Heart right ventricle (tissue), 16 donors: ENCODE results near the gene VPS52. TPM values are rescaled to one million over a fixed set of nuclear protein-coding genes. Genes with fewer than 3 reads are reported as not detected.

Source experiments
- ATAC-seq, 8 donors: fragments of 200-7000 bp; cut with Tn5 transposase; one replicate each; pipeline ENCODE4 v1.9.1; 2020; ENCODE audit warnings: mild to moderate bottlenecking in 8 of 8, moderate library complexity in 8 of 8, moderate number of reproducible peaks in 1 of 8
- DNase-seq, 2 donors: peaks; one replicate each; pipeline ENCODE4 v3.0.0-alpha.2; 2020
- H3K27ac ChIP-seq, 10 donors: fragments of 200-600 bp; sonication (generic) in 2 of 10; one replicate each; pipeline versions ENCODE4 v1.5.0 to v1.8.0; 2020 to 2022; ENCODE audit warnings: mild to moderate bottlenecking in 3 of 10
- H3K27me3 ChIP-seq, 7 donors: fragments of 200-600 bp; one replicate each; pipeline ENCODE4 v1.8.0; 2021 to 2022; ENCODE audit warnings: mild to moderate bottlenecking in 2 of 7
- H3K36me3 ChIP-seq, 9 donors: fragments of 200-600 bp; sonication (generic) in 1 of 9; one replicate each; pipeline versions ENCODE4 v1.5.0 to v1.8.0; 2020 to 2022; ENCODE audit warnings: mild to moderate bottlenecking in 2 of 9
- H3K4me1 ChIP-seq, 9 donors: fragments of 200-600 bp; sonication (generic) in 1 of 9; one replicate each; pipeline versions ENCODE4 v1.5.0 to v1.8.0; 2020 to 2022; ENCODE audit warnings: mild to moderate bottlenecking in 4 of 9
- H3K4me3 ChIP-seq, 10 donors: fragments of 200-600 bp; sonication (generic) in 2 of 10; one replicate each; pipeline versions ENCODE4 v1.5.0 to v1.8.0; 2020 to 2022; ENCODE audit warnings: mild to moderate bottlenecking in 7 of 10, moderate library complexity in 2 of 10
- H3K9me3 ChIP-seq, 11 donors: fragments of 200-600 bp in 10 of 11; sonication (generic) in 2 of 11; one replicate each; pipeline versions ENCODE4 v1.5.0 to v1.8.0; 2013 to 2022; ENCODE audit warnings: mild to moderate bottlenecking in 2 of 11, control low read depth in 1 of 11, moderate library complexity in 1 of 11
- CTCF ChIP-seq, 9 donors: fragments of 200-600 bp; sonication (generic) in 2 of 9; IDR thresholded peaks; one replicate each; pipeline versions ENCODE4 v1.5.0 to v1.8.0; 2021 to 2022; ENCODE audit warnings: antibody characterized with exemption in 9 of 9, mild to moderate bottlenecking in 5 of 9, moderate library complexity in 1 of 9
- WGBS, 2 donors: extraction: QIAGEN DNeasy Blood & Tissue Kit; methylation state at CpG; one replicate each; pipeline ENCODE4 v1.1.7; 2013; ENCODE audit warnings: inconsistent platforms in 1 of 2; 5-methylcytosine and 5-hydroxymethylcytosine counted together
- intact Hi-C, 10 donors: fragments of 100-400 bp; cut with DNase I; formaldehyde crosslinking; loops; one replicate each; pipeline versions ENCODE4 v1.11.1 to v1.14.2; 2022
- polyA plus RNA-seq, 2 donors: library from polyadenylated mRNA; stranded (reverse); fragments of 200-250 nt; gene quantifications; one replicate each; pipeline ENCODE4 v1.2.3, GENCODE V29; 2013
- total RNA-seq, 10 donors: library from RNA; stranded (reverse); fragmentation: NEBNext Ultra II Directional in 3 of 10; extraction: Animal tissue kit (Norgen Biotek cat#: 25700) in 3 of 10; gene quantifications; one replicate each; pipeline versions ENCODE4 v1.2.1 to v1.2.4, GENCODE V29; 2021 to 2023
- donor health status: Arrhythmogenic right ventricular cardiomyopathy.
- donor health status: ischemic (EF 13 %, LVEDD 7.1; RV severe dilation, severe dysfunction).
- donor health status: healthy with polysubstance abuse.
- donor health status: DM: no; HTN: yes; CAD: no.
- donor health status: DM: no; HTN: no; CAD: no.
- donor health status: ischemic (EF 25% LVEDD 6.9; RV normal size, moderate dysfunction).
- donor health status: ischemic (EF 25% LVEDD 5.7; RV mildly dilated, moderate dysfunction).
- donor health status: healthy.
- donor health status: DM: yes; HTN: yes; CAD: no.
- donor health status: Ischemic cardiomyopathy.
- donor health status: ischemic (EF 35%, LVEDD 5.7; RV mildly dilated, moderate dysfunction).
- donor health status: nonischemic (EF 11% LVEDD 7.7; RV severe dilation, severe dysfunction).
- donor health status: DM: yes; HTN: yes; CAD: no.
- donor health status: PGD.
- donor health status: ischemic (EF 29% LVEDD 5.4; RV normal size, mild dysfunction).
- donor health status: nonischemic (EF 23%, LVEDD 6.1; RV moderate dilation, normal function).

Gene VPS52
- total and polyA plus RNA-seq, 12 donors, result 25.2 to 45.7 (median 35.9) TPM

- WGBS, 2 donors, result 73% methylated on average over 32 of the region's 32 CpGs
Observed at GRCh38 chr6:33320315-33321181, 48.9 kb upstream of the VPS52 start.

DNA sequence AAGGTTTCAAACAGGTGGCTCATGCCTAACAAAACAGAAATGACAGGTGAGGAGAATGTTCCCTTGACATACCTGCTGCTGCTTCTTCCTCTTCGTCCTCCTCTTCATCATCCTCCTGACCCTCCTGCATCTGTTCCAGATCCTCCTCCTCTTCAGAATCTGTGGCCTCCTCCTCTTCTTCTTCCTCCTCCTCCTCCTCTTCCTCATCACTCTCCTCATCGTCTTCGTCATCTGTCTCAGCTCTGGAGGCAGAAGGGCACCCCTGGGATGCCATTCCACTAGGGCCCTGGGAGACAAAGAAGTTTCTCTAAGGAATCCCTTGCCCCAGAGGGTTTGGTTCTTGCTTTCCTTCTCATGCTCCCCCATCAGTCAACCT is 48.3 kb upstream of the VPS52 start:
- peak overlapping the region in 8 of 10 donors; percentile 11 to 93 (median 41) for H3K27ac ChIP-seq
- intact Hi-C loops, result loop anchor here in 2 of 10 donors (10.0 kb wide), 1 partner anchor 95 kb away; the partner anchor contains the start of genes CUTA (in 2 of the 2) and PHF1 (in 2 of the 2)
- no peaks in the 10 kb centered on the region for H3K27me3 ChIP-seq
- H3K36me3 ChIP-seq, result peaks cover 0 to 41% (median 17%) of the 10 kb centered on the region in 9 donors
- no peaks in the 10 kb centered on the region for H3K9me3 ChIP-seq
- H3K4me1 ChIP-seq, result peaks cover 15 to 74% (median 63%) of the 10 kb centered on the region in 9 donors
- WGBS, 2 donors, result 90 to 94% methylated on average over 3 of the region's 3 CpGs
- no peak for DNase-seq
- H3K4me3 ChIP-seq, result no peak overlapping the region
- ATAC-seq, result no peak
- TF ChIP-seq CTCF (IDR thresholded peaks at IDR 0.05), result no peak

More at GRCh38 chr6:33320315-33321181, 48.9 kb upstream of the VPS52 start:
- H3K36me3 ChIP-seq, result peaks cover 0 to 41% (median 17%) of the 10 kb centered on the region in 9 donors
- no peak for TF ChIP-seq CTCF (IDR thresholded peaks at IDR 0.05)
- no peak for ATAC-seq
- peak overlapping the region in 4 of 10 donors; percentile 13 to 74 (median 69) for H3K4me3 ChIP-seq
- peaks cover 15 to 68% (median 57%) of the 10 kb centered on the region in 9 donors for H3K4me1 ChIP-seq
- intact Hi-C loops, result no loop called here
- no peaks in the 10 kb centered on the region for H3K9me3 ChIP-seq
- DNase-seq, result peak; percentile 69
- H3K27me3 ChIP-seq, result no peaks in the 10 kb centered on the region
- H3K27ac ChIP-seq, result peak overlapping the region in 8 of 10 donors; percentile 23 to 93 (median 56)

DNA sequence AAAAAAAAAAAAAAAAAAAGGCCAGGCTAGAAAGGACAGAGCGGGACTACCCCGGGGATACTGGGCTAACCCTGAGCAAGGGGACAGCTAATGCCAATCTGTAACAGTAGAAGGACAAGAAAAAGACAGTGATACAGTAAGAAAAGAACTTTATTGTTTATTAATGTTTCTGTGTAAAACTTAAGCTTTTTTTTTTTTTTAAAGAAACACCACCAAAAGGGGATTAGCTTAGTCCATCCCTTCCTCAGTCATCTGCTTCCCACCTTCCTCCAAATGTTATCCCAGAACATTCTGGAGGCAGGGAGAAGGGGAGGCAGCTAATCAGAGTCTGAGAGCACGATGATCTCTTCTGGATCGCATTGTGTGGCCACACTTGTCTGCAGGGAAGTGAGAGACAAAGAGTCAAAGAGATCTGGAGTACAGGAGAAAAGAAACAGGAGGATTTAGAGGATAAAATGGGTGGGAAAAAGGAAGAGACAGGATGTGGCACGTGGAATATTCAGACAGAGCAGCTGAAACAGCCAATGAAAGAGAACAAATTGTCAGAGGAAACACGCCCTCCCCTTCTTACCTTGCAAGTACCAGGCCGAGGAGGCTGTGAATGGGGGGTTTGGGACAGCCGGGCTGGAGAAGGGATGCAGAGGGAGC is 46.9 kb upstream of the VPS52 start:
- Histone ChIP-seq H3K36me3 (peaks cover 0 to 41% (median 17%) of the 10 kb centered on the region in 9 donors), H3K27ac (peak overlapping the region in 9 of 10 donors; percentile 75 to 93 (median 86)), H3K9me3 (no peaks in the 10 kb centered on the region), H3K27me3 (no peaks in the 10 kb centered on the region), H3K4me1 (peaks cover 14 to 72% (median 62%) of the 10 kb centered on the region in 9 donors), H3K4me3 (peak overlapping the region; percentile 5 to 73 (median 60))
- DNase-seq (no peak), ATAC-seq (no peak)
- intact Hi-C loops, result loop anchor here in 2 of 10 donors (10.0 kb wide), 1 partner anchor 96 kb away; the partner anchor contains the start of genes CUTA (in 2 of the 2) and PHF1 (in 2 of the 2)
- 68 to 74% methylated on average over 8 of the region's 8 CpGs for WGBS, 2 donors
- TF ChIP-seq CTCF (IDR thresholded peaks at IDR 0.05), result no peak
